HCT116 (cell line): Measurements from ENCODE around the gene GANC. TPM values are rescaled to one million over a fixed set of nuclear protein-coding genes. Genes with fewer than 3 reads are reported as not detected.

ENCODE experiments used
- ATAC-seq: fragments of 200-7000 bp; cut with Tn5 transposase; 2 replicates; pipeline ENCODE4 v1.9.1; 2020; ENCODE audit warnings: mild to moderate bottlenecking, moderate library complexity
- BruUV-seq: library from RNA; stranded (reverse); fragments of 400-500 nt; replicated peaks from 2 replicates; lab custom pipeline; 2021; lab: Mats Ljungman, UMichigan
- CTCF ChIA-PET: fragments of 300-600 bp; sonication (Branson Sonifier 250); formaldehyde crosslinking; loops from one replicate; lab custom pipeline; 2021; ENCODE audit warnings: antibody characterized with exemption; lab: Charles Lee
- POLR2A ChIA-PET: fragments of 300-600, 350-600 bp; sonication (Branson Sonifier 250); formaldehyde crosslinking; loops from one replicate; lab custom pipeline; 2021; ENCODE audit warnings: antibody characterized with exemption; lab: Charles Lee
- RAD21 ChIA-PET, 2 experiments: fragments of 300-600 bp; sonication (Branson Sonifier 250); formaldehyde crosslinking; loops; one replicate each; lab custom pipeline; 2023; ENCODE audit warnings: low total read pairs in 2 of 2; ENCODE audit not compliant: uncharacterized antibody in 2 of 2, unreplicated experiment in 2 of 2, low non-redundant PET in 1 of 2; lab: Charles Lee
- DNase-seq: peaks from one replicate; pipeline ENCODE4 v3.0.0-alpha.2; 2010; ENCODE audit warnings: low read depth, low spot score
- H2AFZ ChIP-seq: fragments of 200-600 bp; shearing (Covaris generic), sonication (generic); 2 replicates; pipeline ENCODE4 v1.6.1; 2017; ENCODE audit warnings: low read depth, mixed run types, mixed read lengths, antibody characterized with exemption, low read length; ENCODE audit not compliant: poor library complexity, severe bottlenecking
- H3K27ac ChIP-seq: 2 replicates; pipeline ENCODE4 v1.5.1; 2012; ENCODE audit warnings: low read depth, low read length
- H3K27me3 ChIP-seq: fragments of 200-600 bp; sonication (generic); 2 replicates; pipeline ENCODE4 v1.6.1; 2016; ENCODE audit warnings: mixed run types, low read length, mixed read lengths; ENCODE audit not compliant: insufficient read depth
- H3K36me3 ChIP-seq, 2 experiments: fragments of 200-500 bp in 1 of 2; fragments of 200-600 bp in 1 of 2; sonication (Bioruptor generic) in 1 of 2; sonication (generic) in 1 of 2; 2 replicates each; pipeline versions ENCODE4 v1.5.1 to v1.6.1; 2014 to 2016; ENCODE audit warnings: low read length in 2 of 2, inconsistent platforms in 1 of 2, mixed read lengths in 1 of 2, mixed run types in 1 of 2; ENCODE audit not compliant: insufficient read depth in 2 of 2, control insufficient read depth in 1 of 2
- H3K4me1 ChIP-seq, 2 experiments: fragments of 200-600 bp in 1 of 2; sonication (generic) in 1 of 2; 2 replicates each; pipeline versions ENCODE4 v1.5.1 to v1.6.1; 2012 to 2017; ENCODE audit warnings: low read length in 2 of 2, inconsistent platforms in 1 of 2, mild to moderate bottlenecking in 1 of 2, mixed read lengths in 1 of 2, mixed run types in 1 of 2, moderate library complexity in 1 of 2; ENCODE audit not compliant: insufficient read depth in 2 of 2, control insufficient read depth in 1 of 2
- H3K4me2 ChIP-seq: fragments of 200-600 bp; sonication (generic); 2 replicates; pipeline ENCODE4 v1.6.1; 2017; ENCODE audit warnings: mixed run types, low read length, mixed read lengths
- H3K4me3 ChIP-seq, 2 experiments: fragments of 200-600 bp in 1 of 2; sonication (generic) in 1 of 2; replicated peaks in 1 of 2; 2 replicates each; pipeline ENCODE4 v1.5.1; 2011 to 2016; ENCODE audit warnings: low read length in 2 of 2, control low read depth in 1 of 2, low read depth in 1 of 2, mild to moderate bottlenecking in 1 of 2, mixed read lengths in 1 of 2, mixed run types in 1 of 2
- H3K79me2 ChIP-seq: fragments of 200-600 bp; sonication (generic); 2 replicates; pipeline ENCODE4 v1.6.1; 2017; ENCODE audit warnings: mild to moderate bottlenecking, mixed run types, low read length, moderate library complexity, mixed read lengths; ENCODE audit not compliant: insufficient read depth
- H3K9ac ChIP-seq: fragments of 200-600 bp; sonication (generic); 2 replicates; pipeline ENCODE4 v1.6.1; 2016; ENCODE audit warnings: low read length, mixed read lengths
- H3K9me2 ChIP-seq: fragments of 200-600 bp; sonication (generic), shearing (Covaris generic); 2 replicates; pipeline ENCODE4 v1.6.1; 2017; ENCODE audit warnings: mixed run types, mild to moderate bottlenecking, moderate library complexity; ENCODE audit not compliant: insufficient read depth
- H3K9me3 ChIP-seq, 2 experiments: fragments of 200-500 bp in 1 of 2; fragments of 200-600 bp in 1 of 2; sonication (Bioruptor generic) in 1 of 2; sonication (generic) in 1 of 2; 2 replicates each; pipeline ENCODE4 v1.6.1; 2014 to 2017; ENCODE audit warnings: low read length in 2 of 2, mixed read lengths in 2 of 2, inconsistent platforms in 1 of 2, low read depth in 1 of 2, mild to moderate bottlenecking in 1 of 2, mixed run types in 1 of 2, moderate library complexity in 1 of 2; ENCODE audit not compliant: control insufficient read depth in 1 of 2, insufficient read depth in 1 of 2
- H4K20me1 ChIP-seq: fragments of 200-600 bp; sonication (generic), shearing (Covaris generic); 2 replicates; pipeline ENCODE4 v1.6.1; 2017; ENCODE audit warnings: mixed run types, mild to moderate bottlenecking, moderate library complexity; ENCODE audit not compliant: insufficient read depth
- CBX3 ChIP-seq: IDR thresholded peaks from 2 replicates; pipeline ENCODE4 v1.6.1; 2012; ENCODE audit warnings: low read depth
- CEBPB ChIP-seq: IDR thresholded peaks from 2 replicates; pipeline ENCODE4 v1.6.1; 2012; ENCODE audit warnings: low read depth
- EGR1 ChIP-seq: IDR thresholded peaks from 2 replicates; pipeline ENCODE4 v1.6.1; 2012; ENCODE audit warnings: low read depth
- ELF1 ChIP-seq: IDR thresholded peaks from 2 replicates; pipeline ENCODE4 v1.6.1; 2012; ENCODE audit warnings: low read depth, borderline replicate concordance
- EZH2 ChIP-seq: fragments of 200-600 bp; sonication (generic); IDR thresholded peaks from 2 replicates; pipeline ENCODE4 v1.6.1; 2017; ENCODE audit warnings: antibody characterized with exemption, mixed run types
- FOSL1 ChIP-seq: IDR thresholded peaks from 2 replicates; pipeline ENCODE4 v1.6.1; 2012; ENCODE audit warnings: low read depth
- JUND ChIP-seq: IDR thresholded peaks from 2 replicates; pipeline ENCODE4 v1.6.1; 2012
- MAX ChIP-seq: IDR thresholded peaks from 2 replicates; pipeline ENCODE4 v1.6.1; 2012
- POLR2A ChIP-seq: IDR thresholded peaks from 2 replicates; pipeline ENCODE4 v1.7.0; 2011; ENCODE audit warnings: borderline replicate concordance; ENCODE audit not compliant: insufficient read depth, insufficient read length; ENCODE audit errors: extremely low read depth
- RAD21 ChIP-seq: IDR thresholded peaks from 2 replicates; pipeline ENCODE4 v1.6.1; 2012; ENCODE audit warnings: low read depth, mild to moderate bottlenecking
- SIN3A ChIP-seq: IDR thresholded peaks from 2 replicates; pipeline ENCODE4 v1.6.1; 2012; ENCODE audit warnings: low read depth
- SP1 ChIP-seq: IDR thresholded peaks from 2 replicates; pipeline ENCODE4 v1.6.1; 2012; ENCODE audit warnings: low read depth
- SRF ChIP-seq: IDR thresholded peaks from 2 replicates; pipeline ENCODE4 v1.6.1; 2012; ENCODE audit warnings: low read depth
- TCF7L2 ChIP-seq: IDR thresholded peaks from 2 replicates; pipeline ENCODE4 v1.7.0; 2011; ENCODE audit warnings: borderline replicate concordance, inconsistent platforms; ENCODE audit not compliant: insufficient read depth, insufficient read length; ENCODE audit errors: extremely low read depth
- ZFX ChIP-seq: fragments of 450-650 bp; IDR thresholded peaks from 2 replicates; pipeline ENCODE4 v1.6.1; 2017
- ZNF274 ChIP-seq: fragments of 200-500 bp; sonication (Bioruptor generic); IDR thresholded peaks from 2 replicates; pipeline ENCODE4 v1.6.1; 2014; ENCODE audit warnings: mild to moderate bottlenecking, low read depth, low read length, inconsistent platforms
- intact Hi-C: fragments of 100-400 bp; cut with micrococcal nuclease; formaldehyde crosslinking; loops from 2 replicates; pipeline ENCODE4 v1.10.0; 2022
- total RNA-seq: library from RNA; stranded (reverse); gene quantifications from one replicate; pipeline ENCODE4 v1.2.1, GENCODE V29; 2021; ENCODE audit not compliant: unreplicated experiment
- TF ChIP-seq, protein P1 (sequence below), 3 experiments: fragments of 200-600 bp in 1 of 3; sonication (generic) in 1 of 3; IDR thresholded peaks in 2 of 3; conservative IDR thresholded peaks in 1 of 3; 2 replicates each; pipeline ENCODE4 v1.5.1; 2012 to 2017; ENCODE audit warnings: low read depth in 2 of 3, low read length in 2 of 3, antibody characterized with exemption in 1 of 3, borderline replicate concordance in 1 of 3, control low read depth in 1 of 3, mild to moderate bottlenecking in 1 of 3, mixed read lengths in 1 of 3, mixed run types in 1 of 3, moderate library complexity in 1 of 3; ENCODE audit not compliant: insufficient read depth in 1 of 3

Gene GANC
- total RNA-seq, 1 experiment from 2014 or later, result 13.1 TPM

GRCh38 chr15:42353061-42353460 is 80.1 kb downstream of the GANC start:
- Histone ChIP-seq H3K4me3 (no peak overlapping the region), H3K9me3 (no peaks in the 10 kb centered on the region), H3K9ac (no peak overlapping the region), H3K9me2 (no peaks in the 10 kb centered on the region), H2AFZ (no peak overlapping the region), H3K4me2 (no peak overlapping the region), H3K27me3 (no peaks in the 10 kb centered on the region), H4K20me1 (no peaks in the 10 kb centered on the region), H3K4me1 (no peaks in the 10 kb centered on the region), H3K27ac (no peak overlapping the region), H3K36me3 (no peaks in the 10 kb centered on the region), H3K79me2 (no peaks in the 10 kb centered on the region)
- DNase-seq, result no peak
- intact Hi-C loops, result no loop called here
- ATAC-seq, result no peak
- TF ChIP-seq FOSL1 (no peak), MAX (no peak), CBX3 (no peak), EGR1 (no peak), ZNF274 (no peak), CEBPB (no peak), SRF (no peak), SIN3A (no peak), ZFX (no peak)
- CTCF ChIA-PET, result no interaction called here
- BruUV-seq, result no TSS peak
- RAD21 ChIA-PET, result no interaction called here
- POLR2A ChIA-PET, result no interaction called here

GRCh38 chr15:42354824-42355223 is 81.8 kb downstream of the GANC start:
- Histone ChIP-seq H3K27ac (no peak overlapping the region), H3K9me3 (no peaks in the 10 kb centered on the region), H3K4me1 (no peaks in the 10 kb centered on the region), H3K9me2 (no peaks in the 10 kb centered on the region), H3K27me3 (no peaks in the 10 kb centered on the region), H3K9ac (no peak overlapping the region), H3K4me3 (no peak overlapping the region), H3K36me3 (no peaks in the 10 kb centered on the region), H2AFZ (no peak overlapping the region), H4K20me1 (no peaks in the 10 kb centered on the region), H3K79me2 (no peaks in the 10 kb centered on the region), H3K4me2 (no peak overlapping the region)
- ChIA-PET RAD21 (no interaction called here), POLR2A (no interaction called here), CTCF (no interaction called here)
- DNase-seq (no peak), ATAC-seq (no peak)
- TF ChIP-seq RAD21, result no peak
- TF ChIP-seq EGR1, result no peak
- no peak for TF ChIP-seq SP1
- no peak for TF ChIP-seq EZH2
- no peak for TF ChIP-seq JUND
- TF ChIP-seq CBX3, result no peak
- no peak for TF ChIP-seq ELF1
- no peak for TF ChIP-seq POLR2A
- no peak for TF ChIP-seq TCF7L2
- TF ChIP-seq, protein P1, sequence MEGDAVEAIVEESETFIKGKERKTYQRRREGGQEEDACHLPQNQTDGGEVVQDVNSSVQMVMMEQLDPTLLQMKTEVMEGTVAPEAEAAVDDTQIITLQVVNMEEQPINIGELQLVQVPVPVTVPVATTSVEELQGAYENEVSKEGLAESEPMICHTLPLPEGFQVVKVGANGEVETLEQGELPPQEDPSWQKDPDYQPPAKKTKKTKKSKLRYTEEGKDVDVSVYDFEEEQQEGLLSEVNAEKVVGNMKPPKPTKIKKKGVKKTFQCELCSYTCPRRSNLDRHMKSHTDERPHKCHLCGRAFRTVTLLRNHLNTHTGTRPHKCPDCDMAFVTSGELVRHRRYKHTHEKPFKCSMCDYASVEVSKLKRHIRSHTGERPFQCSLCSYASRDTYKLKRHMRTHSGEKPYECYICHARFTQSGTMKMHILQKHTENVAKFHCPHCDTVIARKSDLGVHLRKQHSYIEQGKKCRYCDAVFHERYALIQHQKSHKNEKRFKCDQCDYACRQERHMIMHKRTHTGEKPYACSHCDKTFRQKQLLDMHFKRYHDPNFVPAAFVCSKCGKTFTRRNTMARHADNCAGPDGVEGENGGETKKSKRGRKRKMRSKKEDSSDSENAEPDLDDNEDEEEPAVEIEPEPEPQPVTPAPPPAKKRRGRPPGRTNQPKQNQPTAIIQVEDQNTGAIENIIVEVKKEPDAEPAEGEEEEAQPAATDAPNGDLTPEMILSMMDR (IDR thresholded peaks at IDR 0.05 in 2 of 3, conservative IDR thresholded peaks at IDR 0.05 in 1 of 3; ENCODE audit: borderline replicate concordance in 1 of 3, insufficient read depth in 1 of 3, low read depth in 2 of 3, low read length in 2 of 3), result no peak
- TF ChIP-seq FOSL1, result no peak
- intact Hi-C loops, result no loop called here
- BruUV-seq, result no TSS peak
